Ecto neural progenitor cell (in vitro differentiated cells): ENCODE data around the gene STPG2.

Experiments used
- DNase-seq: peaks from one replicate; pipeline ENCODE4 v3.0.0-alpha.2; 2018; ENCODE audit warnings: low spot score

Gene STPG2

DNA sequence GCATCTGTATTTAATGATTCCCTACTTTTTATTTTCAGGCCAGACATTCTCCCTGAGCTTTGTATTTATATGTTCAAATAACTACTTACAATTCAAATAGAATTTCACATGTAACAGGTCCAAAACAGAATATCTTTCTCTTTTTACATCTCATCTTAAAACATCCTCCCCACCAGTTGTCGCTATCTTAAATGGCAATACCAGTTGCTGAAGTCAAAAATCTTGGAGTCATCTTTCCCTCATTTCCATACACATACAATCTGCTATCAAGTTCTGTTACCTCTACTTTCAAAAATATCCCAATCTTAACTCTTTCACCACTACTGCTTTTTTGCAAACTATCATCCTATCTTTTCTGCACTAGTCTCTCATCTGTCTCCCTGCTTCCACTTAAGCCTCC is 330.5 kb downstream of the STPG2 start:
- DNase-seq, result no peak

DNA sequence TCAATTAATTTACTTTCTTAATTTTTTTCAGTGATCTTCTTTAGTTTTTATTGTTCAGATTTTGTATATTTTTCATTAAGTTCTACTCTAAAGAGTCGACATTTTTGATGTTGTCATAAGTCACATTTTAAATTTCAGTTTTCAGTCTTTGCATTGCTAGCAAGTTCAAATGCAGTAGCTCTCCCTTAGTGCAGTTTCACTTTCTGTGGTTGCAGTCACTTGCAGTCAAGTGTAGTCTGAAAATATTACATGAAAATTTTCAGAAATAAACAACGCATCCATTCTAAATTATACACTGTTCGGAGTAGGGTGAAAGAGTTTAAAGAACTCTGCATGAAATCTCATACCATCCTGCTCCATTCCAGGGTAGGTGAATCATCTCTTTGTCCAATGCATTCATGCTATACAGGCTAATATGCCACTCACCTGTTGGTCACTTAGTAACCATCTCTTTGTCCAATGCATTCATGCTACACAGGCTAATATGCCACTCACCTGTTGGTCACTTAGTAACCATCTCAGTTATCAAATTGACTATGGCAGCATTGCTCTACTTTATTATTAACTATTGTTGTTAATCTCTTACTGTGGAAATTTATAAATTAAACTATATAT is 356.9 kb downstream of the STPG2 start:
- DNase-seq, result no peak

DNA sequence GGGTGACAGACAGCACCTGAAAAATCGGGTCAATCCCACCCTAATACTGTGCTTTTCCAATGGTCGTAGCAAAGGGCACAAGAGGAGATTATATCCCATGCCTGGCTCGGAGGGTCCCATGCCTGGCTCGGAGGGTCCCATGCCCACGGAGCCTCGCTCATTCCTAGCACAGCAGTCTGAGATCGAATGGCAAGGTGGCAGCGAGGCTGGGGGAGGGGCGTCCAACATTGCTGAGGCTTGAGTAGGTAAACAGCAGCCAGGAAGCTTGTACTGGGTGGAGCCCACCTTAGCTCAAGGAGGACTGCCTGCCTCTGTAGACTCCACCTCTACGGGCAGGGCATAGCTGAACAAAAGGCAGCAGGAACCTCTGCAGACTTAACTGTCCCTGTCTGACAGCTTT is 365.1 kb downstream of the STPG2 start:
- no peak for DNase-seq

DNA sequence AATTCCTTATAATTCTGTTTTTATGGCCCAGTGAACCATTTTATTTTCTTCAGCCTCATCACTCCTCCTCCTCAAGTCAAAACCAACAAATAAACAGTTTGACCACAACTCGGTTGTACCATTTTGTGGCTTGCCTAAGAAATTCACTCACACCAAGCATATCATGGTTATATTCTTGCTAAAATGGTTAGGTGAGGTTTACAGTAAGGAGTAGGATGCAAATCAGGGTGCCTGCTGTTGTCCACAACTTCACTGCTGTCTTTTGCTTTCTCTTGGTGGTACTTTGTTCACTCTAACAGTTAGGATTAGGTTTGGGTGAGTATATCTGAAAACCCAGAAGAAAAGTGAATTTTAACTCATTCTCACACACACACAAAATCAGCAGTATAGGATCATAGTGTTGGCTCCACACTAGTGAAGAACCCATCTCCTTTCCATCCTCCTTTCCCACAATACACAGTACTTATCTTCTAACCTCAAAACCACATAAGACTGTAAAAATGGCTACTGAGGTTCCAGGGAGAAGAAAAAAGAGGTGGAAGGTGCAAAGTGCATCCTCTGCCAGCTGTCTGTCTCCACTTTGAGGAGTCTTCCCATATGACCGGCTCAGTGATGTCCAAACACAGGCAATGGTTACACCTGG is 368.8 kb downstream of the STPG2 start:
- no peak for DNase-seq

DNA sequence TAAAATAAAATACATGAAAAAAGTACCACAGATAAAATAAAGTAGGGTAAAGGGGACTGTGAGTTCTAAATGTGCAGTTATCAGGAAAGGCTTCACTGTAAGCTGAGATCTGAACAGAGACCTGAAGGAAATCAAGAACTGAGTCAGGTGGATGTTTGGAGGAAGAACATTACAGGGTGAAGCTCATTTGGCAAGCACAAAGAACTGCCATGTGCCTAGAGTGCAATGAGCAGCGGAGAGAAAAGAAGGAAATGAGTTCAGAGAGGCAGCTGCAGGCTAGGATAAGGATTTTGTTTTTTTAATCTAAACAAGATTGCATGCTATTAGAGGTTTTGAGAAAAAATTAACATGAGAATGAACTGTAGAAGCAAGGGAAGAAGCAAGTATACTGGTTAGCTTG is 373.1 kb downstream of the STPG2 start:
- DNase-seq, result no peak

DNA sequence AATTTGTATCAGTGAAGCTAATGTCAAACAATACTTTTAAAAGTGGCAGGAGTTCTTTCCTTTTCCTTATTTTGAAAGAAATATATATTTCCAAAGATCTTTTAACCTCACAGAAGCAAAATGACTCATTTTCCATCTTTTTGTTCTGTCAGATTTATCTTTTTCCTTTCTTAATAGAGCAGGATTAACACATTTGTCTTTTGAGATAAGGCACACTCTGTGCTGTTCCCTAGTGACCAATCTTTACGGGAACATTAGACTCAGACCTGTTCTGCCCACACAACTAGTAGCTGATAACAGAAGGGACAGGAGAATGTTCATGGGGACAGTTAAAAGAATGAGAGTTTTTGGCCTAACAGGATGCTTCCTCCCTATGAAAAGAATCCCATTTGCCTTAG is 381.2 kb downstream of the STPG2 start:
- no peak for DNase-seq

DNA sequence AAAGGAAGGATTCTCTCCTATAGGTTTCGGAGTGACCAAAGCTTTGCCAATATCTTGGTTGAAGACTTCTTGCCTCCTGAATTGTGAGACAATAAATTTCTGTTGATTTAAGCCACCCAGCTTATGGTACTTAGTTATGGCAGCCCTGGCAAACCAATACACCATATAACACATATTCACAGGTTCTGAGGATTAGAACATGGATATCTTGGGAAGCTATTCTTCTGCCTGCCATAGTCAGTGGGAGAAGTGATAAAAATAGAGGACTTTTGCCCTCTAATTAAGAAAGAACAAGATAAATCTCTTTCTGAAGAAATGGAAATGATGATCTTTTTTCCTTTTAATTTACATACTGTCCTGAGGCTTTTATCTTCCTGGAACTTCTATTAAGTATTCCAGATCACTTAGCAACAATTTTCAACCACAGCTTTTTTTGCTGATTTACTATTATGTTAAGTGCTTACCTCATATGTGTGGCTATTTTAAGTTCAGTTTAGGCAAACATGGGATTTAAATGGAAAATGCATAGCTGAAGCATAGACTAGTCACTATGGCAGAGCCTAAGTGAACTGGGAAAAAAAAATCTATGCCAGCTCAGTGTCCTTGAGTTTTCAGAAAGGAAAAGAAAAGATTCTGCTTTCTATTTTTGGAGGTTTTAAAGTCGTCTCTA is 381.7 kb downstream of the STPG2 start:
- no peak for DNase-seq

DNA sequence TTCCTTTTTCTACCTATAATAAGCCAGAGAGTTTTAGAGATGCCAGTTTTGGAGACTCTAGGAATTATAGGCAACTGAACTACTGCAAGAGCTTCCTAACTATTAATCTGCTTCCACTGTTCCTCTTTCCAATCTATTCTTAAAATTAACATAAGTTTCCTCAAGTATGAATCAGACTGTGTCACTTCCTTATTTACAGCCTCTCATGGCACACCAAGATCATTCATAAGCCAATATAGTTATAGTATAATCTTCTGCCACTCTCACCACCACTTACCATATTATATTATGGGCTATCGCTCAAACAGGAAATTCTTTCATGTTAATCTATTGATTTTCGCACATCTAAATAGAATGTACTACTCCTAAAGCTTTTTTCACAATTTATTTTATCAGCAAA is 383.5 kb downstream of the STPG2 start:
- no peak for DNase-seq

DNA sequence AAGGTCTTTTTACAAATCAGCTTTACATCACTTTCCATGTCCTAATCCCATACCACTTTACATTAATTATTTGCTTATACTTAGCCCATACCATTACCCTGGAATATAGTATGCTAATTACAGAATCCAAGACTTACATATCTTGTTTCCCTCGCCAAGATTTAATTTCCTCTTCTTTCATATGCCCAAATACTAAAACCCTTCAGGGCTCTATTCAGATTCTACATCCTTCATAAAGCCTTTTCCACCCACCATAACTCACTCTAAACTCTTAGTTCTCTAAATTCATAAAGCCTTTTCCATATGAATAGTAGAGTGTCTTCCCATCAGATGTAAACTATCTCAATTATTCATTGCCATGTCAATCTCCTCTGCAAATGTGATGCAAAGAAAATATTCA is 390.7 kb downstream of the STPG2 start:
- no peak for DNase-seq

DNA sequence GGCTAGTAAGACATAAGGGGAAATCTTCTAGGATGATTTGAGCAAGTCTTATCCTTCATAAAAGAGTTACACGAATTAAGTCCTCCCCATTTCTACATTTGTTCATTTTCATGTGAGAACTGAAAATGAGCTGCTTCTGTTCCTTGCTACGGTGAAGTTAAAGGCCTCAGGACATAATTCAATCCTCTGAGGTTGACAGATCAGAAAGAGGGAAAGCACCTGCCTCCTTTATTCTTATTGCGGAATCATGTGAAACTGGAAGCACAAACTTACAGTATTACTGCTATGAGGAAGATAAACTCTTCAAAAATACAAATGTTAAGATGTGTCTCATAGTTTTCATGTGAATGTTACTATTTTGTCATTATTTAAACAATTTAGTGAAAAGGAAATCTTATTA is 395.3 kb downstream of the STPG2 start:
- no peak for DNase-seq

DNA sequence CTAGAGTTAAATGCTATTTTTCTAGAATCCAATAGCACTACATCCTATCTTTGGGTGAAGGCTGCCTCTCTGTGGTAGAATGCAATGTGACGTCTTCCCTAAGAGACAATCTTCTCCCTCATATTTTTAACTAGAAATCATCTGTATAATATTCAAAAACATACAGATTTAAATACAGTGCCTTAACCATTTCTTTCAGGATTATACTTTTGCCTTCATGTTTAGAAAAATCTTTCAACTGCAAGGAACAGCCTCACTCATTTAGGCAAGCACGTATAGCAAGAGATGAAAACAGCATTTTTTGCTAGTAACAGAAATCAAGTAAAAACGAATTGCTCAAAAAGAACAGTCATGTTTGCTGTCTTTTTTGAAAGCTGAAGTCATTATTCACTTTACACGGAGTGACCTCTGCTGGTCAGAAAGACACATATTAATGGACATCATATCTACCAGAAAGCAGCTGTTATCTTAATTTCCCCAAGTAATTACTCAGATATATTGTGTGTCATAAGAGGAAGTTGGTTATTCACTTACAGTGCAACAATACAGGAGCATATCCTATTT is 422.3 kb downstream of the STPG2 start:
- no peak for DNase-seq

DNA sequence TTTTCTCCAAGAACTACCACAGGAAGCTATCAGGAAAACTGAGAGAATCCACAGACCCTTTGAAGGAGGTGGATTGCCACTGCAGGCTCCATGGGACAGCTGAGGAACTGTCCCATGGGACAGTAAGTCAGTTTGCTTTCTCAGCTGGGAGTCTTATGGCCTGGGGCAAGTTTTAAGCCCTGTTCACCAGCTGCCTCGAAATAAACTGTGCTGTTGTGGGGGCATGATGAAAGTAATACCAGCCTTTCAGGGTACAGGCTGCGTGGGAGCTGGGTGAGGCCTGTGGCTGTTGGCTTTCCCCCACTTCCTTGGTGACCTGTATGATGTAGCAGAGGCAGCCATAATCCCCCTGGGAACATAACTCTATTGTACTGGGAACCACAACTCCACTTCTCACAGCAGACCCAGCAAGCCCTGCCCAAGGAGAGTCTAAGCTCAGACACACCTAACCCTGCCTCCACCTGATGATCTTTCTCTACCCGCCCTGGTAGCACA is 452.1 kb downstream of the STPG2 start:
- no peak for DNase-seq

DNA sequence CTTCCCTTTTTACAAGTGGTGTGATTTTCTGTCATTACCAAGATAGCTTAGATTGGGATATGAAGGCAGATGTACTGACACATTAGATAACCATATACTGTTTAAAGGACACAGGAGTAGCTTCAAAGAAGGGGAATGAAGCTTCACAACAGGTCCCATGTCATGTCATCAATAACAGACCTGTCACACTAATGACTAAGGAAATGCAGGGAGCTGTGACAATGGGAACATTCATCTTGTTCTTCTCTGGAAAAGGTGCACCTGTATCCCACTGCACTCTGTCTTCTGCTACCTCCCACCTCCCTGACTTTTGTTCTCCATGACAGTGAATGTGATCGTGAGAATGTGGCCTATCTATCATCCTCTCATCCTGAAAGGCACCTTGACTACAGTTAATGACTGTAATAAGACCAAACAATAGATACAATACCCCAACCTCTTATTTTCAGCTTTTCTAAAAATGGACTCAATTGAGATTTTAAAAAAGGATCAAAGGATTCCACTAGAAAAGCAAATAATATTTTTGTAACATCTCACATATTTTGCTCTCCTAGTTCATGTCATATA is 472.5 kb downstream of the STPG2 start:
- DNase-seq, result no peak

DNA sequence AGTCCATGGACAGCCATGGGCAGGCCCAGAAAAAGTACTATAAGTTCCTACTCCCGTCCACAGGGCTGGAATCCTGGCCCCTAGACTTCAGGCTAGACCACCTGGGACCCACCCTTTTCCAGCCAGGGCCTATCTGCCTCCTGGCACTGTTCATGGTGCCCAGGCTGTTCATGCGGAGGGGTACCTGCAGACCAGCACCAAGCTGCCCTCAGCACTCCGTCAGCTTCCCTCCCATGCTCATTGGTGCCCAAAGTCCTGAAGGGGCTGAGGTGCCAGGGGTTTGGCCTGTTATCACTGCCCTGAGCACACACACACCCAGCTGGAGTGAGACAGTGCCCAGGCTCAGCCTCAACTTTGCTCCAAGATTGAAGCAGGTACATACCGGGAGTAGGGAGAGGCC is 477.7 kb downstream of the STPG2 start:
- DNase-seq, result no peak

DNA sequence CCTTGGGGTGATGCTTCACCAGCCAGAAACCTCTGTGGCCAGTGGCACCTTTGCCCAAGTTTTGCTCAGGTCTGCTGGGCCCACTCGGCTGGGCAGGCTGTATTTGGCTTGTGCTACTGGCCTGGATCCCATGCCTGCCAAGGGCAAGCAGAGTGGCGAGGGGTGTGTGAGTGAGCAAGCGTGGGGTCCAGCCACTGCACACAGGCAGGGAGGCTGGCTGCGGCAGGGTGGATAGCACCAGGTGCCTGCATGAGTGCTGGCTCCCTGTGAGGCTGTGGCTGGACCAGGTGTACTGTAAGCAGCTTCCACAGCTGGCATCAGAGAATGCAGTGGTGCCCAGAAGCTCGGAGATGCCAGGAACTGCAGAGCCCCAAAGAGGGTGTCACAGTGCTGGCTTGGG is 478.5 kb downstream of the STPG2 start:
- DNase-seq, result no peak

DNA sequence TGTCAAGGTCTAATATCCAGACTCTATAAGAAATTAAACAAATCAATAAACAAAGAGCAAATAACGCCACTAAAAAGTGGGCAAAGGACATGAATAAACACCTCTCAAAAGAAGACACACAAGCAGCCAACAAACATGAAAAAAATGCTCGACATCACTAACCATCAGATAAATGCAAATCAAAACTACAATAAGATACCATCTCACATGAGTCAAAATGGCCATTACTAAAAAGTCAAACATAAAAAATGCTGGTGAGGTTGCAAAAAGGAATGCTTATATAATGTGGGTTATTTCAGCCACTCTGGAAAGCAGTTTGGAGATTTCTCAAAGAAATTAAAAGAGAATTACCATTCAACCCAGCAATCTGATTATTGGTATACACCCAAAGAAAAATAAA is 481.1 kb downstream of the STPG2 start:
- DNase-seq, result no peak

DNA sequence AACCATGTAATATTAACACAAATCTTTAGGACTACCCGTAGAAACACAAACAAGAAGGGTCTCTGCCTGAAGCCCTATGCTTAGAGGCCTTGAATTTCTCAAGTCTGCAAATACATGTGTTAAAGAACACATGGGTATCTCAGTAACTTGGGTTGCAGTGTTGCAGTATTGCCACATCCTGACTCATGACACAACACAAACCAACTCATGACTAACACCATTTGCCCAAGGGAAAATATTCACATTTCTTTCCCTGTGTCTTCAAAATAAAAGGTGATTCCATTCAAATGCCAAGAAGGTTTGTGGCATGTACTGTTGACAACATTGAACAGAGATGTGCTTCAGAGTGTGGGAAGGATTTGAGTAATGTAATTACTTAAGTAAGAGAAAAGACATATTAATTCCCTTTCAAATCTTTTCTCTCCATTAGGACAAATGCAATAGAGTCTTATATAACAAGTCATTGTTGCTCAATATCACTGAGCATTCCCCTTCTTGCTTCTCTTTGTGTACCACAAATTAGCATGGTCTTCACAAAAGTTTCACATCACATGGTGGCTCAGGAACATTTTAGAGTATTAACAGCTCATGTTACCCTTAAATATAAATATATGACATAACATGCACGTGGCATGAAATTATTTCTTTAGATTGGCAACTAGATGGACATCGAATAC is 487.1 kb downstream of the STPG2 start:
- DNase-seq, result no peak

DNA sequence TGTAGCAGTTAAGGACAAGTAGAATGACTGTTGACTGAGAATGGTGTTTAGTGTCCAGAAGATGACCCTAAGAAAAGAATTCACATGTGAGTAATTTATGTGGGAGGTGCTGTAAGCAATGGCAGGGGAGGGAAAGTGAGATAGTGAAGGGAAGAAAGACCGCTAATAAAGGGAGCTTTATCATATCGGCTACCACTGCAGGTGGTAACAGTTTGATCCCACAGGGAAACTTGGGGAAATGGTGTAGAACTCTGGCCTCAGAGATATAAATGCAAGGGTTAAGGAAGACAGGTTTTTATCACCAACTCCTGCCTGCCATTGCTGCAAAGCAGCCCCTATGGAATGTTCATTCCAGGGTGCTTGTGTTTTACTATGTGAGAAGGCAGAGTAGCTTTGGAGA is 489.6 kb downstream of the STPG2 start:
- DNase-seq, result no peak

DNA sequence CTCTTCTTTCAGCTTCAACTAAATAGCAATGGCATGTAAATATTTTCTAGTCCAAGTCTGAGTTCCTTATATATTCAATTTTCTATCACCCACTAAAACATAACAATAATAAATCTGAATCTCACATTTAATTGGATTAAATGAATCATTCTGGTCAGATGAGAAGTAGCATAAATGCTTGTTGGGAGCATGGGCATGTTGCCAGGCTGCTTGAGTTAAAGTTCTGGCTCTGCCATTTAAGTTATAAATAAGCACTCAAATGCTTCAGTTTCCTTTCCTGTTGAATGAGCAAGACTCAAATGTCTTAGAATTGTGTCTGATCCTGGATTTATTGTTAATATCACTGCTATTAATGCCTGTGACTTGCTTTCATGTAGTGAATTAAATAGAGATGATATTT is 496.3 kb downstream of the STPG2 start:
- DNase-seq, result no peak

DNA sequence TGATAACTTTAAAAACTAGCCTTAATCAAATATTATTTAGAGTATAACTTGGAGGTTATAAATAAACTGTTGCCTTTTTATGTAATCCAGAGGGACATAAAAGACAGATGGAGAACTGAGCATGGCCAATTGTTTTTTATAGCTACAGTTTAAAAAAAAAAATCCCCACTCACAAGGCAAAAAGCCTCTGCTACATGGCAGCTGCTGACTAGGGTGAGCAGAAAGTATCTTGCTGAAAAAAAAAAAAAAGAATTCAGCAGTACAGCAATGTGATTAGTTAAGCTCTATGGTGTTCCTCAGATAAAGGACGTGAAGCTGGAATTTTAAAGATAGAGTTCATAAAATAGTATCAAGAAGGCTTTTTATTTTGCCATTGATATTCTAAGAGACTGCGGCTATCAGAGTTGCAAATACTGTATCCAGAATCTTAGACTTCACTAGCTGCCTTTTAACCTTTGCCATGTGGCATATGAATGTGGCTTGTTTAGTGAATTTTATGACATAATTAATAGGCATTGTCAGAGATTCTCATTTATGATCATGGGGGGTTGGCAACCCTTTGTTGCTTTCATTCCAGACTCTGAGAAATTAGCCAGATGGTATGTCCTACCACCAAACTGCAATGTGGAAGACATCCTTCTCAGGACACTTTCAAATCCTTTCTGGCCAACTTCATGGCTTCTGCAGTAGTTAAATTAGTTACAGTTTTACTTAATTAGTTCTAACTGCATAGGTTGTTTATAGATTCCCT is 498.0 kb downstream of the STPG2 start:
- DNase-seq, result no peak

DNA sequence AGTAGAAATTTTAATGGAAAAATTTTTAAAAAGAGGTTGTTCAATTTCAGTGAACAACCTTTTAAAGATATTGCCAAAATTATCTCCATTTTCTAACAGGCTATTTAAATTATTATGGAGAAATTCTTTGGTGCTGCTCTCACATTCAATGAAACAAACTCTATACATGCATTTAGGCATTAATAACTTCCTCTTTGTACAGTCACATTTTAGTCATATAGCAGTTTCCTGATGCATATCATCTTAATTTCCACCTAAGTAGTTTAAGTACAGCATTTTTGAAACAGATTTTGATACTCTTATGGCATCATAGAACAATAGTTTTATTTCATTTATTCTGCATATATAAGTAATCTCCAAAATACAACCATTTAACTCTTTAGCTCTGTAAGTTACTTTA is 500.1 kb downstream of the STPG2 start:
- DNase-seq, result no peak

DNA sequence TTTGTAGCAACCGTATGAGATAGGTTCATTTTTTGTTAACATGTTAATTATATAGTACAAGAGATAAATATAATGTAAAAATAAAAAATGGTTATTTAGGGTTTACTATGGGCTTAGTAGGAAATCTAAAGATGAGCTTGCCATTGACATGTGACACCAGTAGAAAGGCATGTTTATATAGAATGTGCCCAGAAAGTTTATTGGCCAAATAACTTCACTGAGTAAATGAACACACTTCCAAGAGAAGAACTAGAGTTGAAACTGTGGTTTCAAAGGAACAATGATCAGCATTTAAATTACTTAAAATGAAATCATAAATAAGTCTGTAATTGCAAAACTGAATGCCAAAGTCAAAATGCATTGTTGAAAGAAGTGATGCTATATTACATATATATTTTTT is 503.3 kb downstream of the STPG2 start:
- DNase-seq, result no peak
